GM18502 (cell line): ENCODE data around the gene ANKHD1.

Experiments used
- ATAC-seq: cut with Tn5 transposase; IDR thresholded peaks from one replicate; pipeline ENCODE4 v1.9.1; 2021; ENCODE audit warnings: mild to moderate bottlenecking; ENCODE audit not compliant: unreplicated experiment, poor library complexity

Gene ANKHD1

GRCh38 chr5:140557136-140557805 lies 155.6 kb downstream of the ANKHD1 start, which contains the start of gene SRA1:
Gene SRA1 (minus strand): TSS chr5:140557473. CDS start chr5:140557452, 21 bp downstream.
- peak; percentile 93 for ATAC-seq

DNA sequence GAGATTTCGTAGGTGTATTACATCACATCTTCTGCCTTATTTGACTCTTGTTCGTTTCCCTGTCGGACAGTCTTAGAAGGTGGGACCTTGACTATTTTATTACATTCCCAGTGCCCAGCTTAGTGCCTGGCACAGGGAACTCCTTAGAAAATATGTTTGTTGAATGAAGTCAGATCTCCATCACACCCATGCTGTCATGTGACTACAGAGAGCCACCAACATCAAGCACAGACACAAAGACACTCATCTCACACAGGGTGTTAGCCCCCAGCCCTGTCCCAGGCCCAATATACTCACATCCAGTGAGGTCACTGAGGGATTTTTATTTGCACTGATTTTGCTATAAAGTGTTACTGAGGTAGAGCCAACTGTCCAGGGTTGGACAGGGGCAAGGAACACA lies 156.3 kb downstream of the ANKHD1 start:
- ATAC-seq = no peak

DNA sequence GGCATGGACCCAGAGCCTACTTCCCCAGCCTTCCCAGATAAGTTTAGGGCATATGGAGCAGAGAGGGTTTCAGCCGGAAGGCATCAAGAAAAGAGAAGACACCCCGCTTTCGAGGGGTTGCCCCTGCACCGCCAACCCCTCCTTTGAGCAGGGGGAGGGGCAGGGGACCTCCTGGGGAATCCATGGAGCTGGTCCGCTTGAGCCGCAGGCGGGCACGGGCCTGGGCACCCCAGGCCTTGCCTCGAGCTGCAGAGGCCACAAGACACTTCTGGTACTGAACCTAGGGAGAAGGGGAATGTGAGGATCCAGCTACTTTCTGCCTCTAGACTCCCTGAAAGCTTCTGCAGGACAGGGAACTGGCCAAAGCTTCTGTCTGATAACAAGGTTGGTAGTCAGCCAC lies 156.9 kb downstream of the ANKHD1 start:
- no peak for ATAC-seq

DNA sequence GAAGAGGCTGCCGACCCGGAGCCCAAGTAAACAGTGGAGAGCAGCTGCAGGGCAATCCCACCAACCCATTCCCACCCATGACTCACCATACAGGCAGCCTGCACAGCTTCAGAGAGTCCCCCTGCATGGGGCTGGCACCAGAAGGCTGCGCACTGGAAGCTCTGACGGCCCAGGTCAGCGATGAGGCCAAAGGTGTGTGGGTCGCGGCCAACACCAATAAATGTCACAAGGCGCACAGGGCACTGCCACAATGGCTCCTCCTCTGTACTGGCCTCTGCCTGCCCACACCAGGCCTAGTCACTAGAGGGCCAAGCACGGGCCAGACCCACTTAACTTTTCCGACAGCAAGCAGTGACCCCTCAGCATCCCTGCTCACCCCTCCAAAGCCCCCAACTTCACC lies 158.6 kb downstream of the ANKHD1 start:
- ATAC-seq = no peak

GRCh38 chr5:140561753-140562523 lies 160.3 kb downstream of the ANKHD1 start:
- ATAC-seq = no peak

- ATAC-seq = no peak
Measured at GRCh38 chr5:140563596-140563995, 162.0 kb downstream of the ANKHD1 start.

DNA sequence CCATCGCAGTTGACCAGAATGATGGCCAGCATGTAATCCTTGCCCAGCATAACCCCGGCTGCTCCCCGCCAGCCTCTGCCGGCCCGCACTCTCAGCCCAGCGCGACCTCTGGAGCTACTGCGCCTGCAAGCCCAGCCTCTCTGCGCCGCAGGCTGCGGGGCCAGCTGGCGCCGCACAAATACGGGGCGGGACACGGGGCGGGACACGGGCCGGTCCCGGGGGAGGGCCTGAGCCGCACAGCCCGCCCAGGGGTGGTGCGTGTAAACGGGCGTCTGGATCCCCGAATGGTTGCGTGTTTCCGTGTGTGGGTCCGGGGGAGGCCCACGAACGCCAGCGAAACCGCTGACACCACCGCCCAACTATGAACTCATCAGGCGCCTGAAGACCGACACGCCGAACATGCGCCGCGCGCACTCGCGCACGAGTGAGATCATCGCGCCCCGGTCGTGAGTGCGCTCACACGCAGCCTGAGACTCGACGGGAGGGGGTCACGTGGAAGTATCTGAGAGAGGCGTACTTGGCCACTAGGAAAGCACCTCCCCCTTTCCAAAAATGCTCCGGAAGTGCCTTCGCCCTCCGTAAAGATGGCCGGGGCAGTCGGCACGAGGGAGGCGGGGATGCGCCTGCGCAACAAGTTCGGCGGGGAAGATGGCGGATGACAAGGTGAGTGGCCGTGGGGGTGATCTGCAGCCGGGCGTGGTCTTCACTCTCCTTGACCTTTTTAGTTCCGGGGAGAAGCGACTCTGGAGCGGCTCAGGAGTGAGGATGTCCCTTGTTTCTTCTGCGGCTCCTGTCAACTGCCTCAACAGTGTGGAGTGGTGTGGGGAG lies 162.8 kb downstream of the ANKHD1 start, which contains the start of the genes APBB3 and SLC35A4:
APBB3 (minus strand) TSS at position 403 of the 828 bp plus-strand sequence; CDS start at position 50, 353 bp downstream.
SLC35A4 (plus strand) TSS at position 633 of the 828 bp plus-strand sequence. CDS start 2,342 bp downstream, outside the sequence.
- peak; percentile 88 for ATAC-seq

GRCh38 chr5:140565024-140565779 lies 163.6 kb downstream of the ANKHD1 start:
- ATAC-seq = peak; percentile 3

DNA sequence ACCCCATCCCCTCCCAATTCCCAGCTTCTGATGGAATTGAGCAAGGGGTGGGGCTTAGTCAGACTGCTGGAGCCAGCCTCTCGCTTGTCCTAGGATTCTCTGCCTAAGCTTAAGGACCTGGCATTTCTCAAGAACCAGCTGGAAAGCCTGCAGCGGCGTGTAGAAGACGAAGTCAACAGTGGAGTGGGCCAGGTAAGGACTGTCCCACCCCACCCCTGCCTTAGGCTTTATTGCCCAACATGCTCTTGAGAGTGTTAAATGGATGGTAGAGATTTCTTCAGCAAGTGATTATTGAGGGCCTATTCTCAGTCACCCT lies 164.1 kb downstream of the ANKHD1 start:
- no peak for ATAC-seq

DNA sequence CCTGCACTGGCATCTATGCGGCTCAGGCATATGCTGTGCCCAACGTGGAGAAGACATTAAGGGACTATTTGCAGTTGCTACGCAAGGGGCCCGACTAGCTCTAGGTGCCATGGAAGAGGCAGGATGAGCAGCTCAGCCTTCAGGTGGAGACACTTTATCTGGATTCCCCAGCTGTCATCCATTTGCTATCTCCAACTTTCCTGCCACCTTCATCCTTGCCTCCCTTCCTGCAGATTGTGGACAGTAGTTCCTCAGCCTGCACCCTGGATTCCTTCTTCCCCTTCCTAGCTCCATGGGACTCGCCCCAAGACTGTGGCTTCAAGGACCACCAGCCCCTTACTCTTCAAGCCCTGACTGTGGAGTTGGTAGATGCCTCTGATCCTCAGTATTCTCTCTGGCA lies 165.0 kb downstream of the ANKHD1 start:
- no peak for ATAC-seq

- no peak for ATAC-seq
Measured at GRCh38 chr5:140567136-140567818, 165.6 kb downstream of the ANKHD1 start.

DNA sequence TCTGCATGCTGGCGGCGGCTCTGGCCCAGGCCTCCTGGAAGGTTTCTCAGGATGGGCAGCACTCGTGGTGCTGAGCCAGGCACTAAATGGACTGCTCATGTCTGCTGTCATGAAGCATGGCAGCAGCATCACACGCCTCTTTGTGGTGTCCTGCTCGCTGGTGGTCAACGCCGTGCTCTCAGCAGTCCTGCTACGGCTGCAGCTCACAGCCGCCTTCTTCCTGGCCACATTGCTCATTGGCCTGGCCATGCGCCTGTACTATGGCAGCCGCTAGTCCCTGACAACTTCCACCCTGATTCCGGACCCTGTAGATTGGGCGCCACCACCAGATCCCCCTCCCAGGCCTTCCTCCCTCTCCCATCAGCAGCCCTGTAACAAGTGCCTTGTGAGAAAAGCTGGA lies 166.2 kb downstream of the ANKHD1 start:
- no peak for ATAC-seq

DNA sequence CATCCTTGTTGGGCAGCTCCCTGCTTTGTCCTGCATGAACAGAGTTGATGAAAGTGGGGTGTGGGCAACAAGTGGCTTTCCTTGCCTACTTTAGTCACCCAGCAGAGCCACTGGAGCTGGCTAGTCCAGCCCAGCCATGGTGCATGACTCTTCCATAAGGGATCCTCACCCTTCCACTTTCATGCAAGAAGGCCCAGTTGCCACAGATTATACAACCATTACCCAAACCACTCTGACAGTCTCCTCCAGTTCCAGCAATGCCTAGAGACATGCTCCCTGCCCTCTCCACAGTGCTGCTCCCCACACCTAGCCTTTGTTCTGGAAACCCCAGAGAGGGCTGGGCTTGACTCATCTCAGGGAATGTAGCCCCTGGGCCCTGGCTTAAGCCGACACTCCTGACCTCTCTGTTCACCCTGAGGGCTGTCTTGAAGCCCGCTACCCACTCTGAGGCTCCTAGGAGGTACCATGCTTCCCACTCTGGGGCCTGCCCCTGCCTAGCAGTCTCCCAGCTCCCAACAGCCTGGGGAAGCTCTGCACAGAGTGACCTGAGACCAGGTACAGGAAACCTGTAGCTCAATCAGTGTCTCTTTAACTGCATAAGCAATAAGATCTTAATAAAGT lies 166.9 kb downstream of the ANKHD1 start:
- no peak for ATAC-seq

DNA sequence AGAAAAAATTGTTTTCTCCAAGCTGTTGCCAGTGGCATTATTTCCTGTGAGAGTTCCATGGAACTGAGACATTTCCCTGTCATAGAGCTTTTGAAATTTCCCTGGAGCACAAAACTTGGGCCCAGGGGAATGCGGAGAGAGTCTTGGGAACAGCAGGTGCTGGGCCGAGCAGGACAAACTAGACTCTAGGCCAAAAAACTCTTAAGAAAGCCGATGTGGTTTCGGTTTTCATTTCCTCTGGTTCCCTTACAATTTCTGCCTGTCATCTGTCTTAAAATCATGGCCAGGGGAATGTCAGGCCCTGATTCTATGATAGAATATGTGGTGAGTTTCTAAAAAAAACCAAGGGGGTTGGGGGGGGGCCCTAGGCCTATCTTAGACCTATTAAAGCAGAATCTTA lies 167.6 kb downstream of the ANKHD1 start:
- ATAC-seq = peak; percentile 29

- no peak for ATAC-seq
Measured at GRCh38 chr5:140570058-140570457, 168.4 kb downstream of the ANKHD1 start.

GRCh38 chr5:140570488-140570887 lies 168.9 kb downstream of the ANKHD1 start:
- no peak for ATAC-seq

- ATAC-seq = no peak
Measured at GRCh38 chr5:140571105-140571504, 169.5 kb downstream of the ANKHD1 start.

- ATAC-seq = no peak
Measured at GRCh38 chr5:140573683-140574082, 172.1 kb downstream of the ANKHD1 start.

DNA sequence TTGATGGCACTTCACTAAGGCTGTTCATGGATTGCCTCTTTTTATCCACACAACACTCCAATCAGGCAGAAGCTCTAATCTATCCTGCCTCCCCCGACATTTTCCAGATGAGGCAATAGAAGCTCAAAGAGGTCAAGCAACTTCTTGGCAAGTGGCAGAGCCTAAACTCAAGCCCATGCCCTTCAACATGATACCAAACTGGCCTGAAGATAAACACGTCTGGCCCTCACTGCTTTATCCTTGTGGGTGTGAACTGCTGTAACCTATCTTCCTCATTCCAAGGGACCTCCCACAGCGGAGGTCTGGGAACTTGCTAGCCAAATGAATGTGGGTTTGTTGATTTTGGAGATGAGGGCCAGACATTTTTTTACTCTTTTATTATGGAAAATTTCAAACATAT lies 172.5 kb downstream of the ANKHD1 start:
- no peak for ATAC-seq
